ENCODE measurements around the gene KHSRP. TPM values are rescaled to one million over a fixed set of nuclear protein-coding genes. Genes with fewer than 3 reads are reported as not detected.

Gene KHSRP
- total and polyA plus RNA-seq, 9 donors, result 46.9 to 256 (median 213) TPM

DNA sequence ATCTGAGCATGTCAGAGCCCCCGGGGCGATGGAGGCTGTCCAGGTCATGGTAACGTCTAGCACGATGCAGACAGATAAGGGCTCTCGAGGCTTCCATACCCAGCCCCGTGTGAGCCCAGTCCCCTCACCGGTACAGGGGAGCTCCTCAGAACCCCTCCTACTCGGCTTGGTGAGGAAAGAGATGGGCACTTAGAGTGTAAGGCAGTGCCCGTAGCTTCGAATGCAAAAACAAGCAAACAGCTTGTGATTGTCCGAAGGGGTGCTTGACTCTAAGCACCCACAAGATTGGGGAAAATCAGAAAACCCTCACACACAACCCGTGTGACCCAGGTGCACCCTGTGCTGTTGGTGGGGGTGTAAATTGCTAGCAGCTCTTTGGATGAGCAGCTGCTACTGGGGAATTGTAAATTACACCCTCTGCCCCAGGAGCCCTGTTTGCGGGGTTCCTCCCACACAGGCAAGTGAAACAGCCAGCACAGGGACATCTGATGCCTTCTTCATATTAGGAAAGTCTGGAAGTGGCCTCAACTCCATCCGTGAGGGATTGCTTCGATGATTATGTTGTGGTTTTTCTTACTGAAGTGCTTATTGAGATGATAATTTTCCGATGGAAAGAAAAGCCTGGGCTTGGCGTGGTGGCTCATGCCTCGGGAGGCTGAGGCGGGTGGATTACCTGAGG lies 48.0 kb downstream of the KHSRP start:
- Histone ChIP-seq H3K4me3 (ENCODE audit: low read length) (no peak overlapping the region), H3K27me3 (ENCODE audit: control insufficient read depth, insufficient read depth, low read length) (no peaks in the 10 kb centered on the region), H3K9me3 (replicated peaks; ENCODE audit: control insufficient read depth, low read depth, low read length) (peaks cover 8% of the 10 kb centered on the region), H3K27ac (ENCODE audit: low read length) (peak overlapping the region; percentile 20), H3K36me3 (ENCODE audit: control insufficient read depth, insufficient read depth, low read length) (peaks cover 47% of the 10 kb centered on the region), H3K4me1 (ENCODE audit: control insufficient read depth, insufficient read depth, low read length) (peaks cover 36% of the 10 kb centered on the region)
- 40% methylated on average over 7 of the region's 19 CpGs for WGBS (ENCODE audit: insufficient coverage)
- DNase-seq, result peak; percentile 48

DNA sequence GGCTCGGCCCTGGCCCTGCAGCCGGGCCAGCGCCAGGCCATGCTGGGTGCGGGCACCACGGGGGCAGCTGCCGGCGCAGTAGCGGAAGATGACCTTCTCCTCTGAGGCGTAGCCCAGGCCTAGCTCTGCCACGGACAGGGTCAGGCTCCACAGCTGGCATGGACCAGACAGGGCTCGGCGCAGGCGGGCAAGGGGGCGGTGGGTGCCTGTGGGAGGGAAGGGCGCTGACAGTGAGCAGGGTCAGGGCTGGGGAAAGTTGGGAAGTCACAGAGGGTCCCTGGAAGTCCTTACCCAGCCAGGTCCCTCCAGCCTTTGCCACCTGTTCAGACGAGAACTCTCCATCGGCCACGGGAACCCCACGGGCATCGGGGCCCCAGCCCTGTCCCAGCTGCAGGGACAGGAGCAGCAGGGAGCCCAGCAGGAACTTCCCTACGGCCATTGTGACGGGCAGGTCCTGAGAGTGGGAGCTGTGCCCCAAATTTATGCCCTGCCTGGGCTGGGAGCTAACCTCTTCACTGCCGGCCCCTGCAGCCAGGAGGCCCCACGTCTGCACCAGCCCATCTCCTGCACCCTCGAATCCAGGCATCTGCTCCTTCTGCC lies 49.1 kb downstream of the KHSRP start, which contains the start of gene PSPN:
PSPN (minus strand) TSS at position 523 of the 600 bp plus-strand sequence; CDS start at position 439, 84 bp downstream.
- peaks cover 36% of the 10 kb centered on the region for H3K36me3 ChIP-seq (ENCODE audit: control insufficient read depth, insufficient read depth, low read length)
- H3K27ac ChIP-seq (ENCODE audit: low read length), result peak within 1 kb of the TSS; percentile 20
- WGBS (ENCODE audit: insufficient coverage), result 81% methylated on average over 25 of the region's 25 CpGs
- H3K4me1 ChIP-seq (ENCODE audit: control insufficient read depth, insufficient read depth, low read length), result peaks cover 36% of the 10 kb centered on the region
- no peak within 1 kb of the TSS for H3K4me3 ChIP-seq (ENCODE audit: low read length)
- peaks cover 8% of the 10 kb centered on the region for H3K9me3 ChIP-seq (replicated peaks; ENCODE audit: control insufficient read depth, low read depth, low read length)
- no peak for DNase-seq
- H3K27me3 ChIP-seq (ENCODE audit: control insufficient read depth, insufficient read depth, low read length), result no peaks in the 10 kb centered on the region

DNA sequence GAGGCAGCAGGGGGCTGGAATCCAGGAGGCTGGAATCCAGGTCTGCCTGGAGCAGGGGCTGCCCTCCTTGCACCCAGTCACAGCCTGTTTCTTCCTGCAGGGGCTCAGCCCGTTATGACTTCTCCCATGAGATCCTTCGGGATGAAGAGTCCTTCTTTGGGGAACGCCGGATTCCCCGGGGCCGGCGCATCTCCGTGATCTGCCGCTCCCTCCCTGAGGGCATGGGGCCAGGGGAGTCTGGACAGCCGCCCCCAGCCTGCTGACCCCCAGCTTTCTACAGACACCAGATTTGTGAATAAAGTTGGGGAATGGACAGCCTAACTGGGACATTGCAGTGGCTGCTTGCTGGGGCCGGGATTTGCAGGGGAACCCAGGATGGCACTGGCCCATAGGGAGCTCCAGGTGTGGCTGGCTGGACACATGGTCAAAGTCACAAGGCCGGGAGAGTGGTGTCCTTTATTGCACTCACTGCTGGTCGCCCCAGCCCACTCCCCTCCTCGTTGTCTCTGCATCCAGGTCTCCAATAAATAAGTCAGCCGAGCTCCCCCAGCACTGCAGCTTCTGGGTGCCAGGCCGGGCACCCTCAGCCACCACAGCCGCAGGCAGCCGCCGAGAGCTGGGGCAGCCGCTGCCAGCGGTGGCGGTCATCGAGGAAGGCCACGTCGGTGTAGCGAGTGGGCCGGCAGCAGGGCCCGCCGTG lies 49.8 kb downstream of the KHSRP start:
- WGBS (ENCODE audit: insufficient coverage), result 81% methylated on average over 24 of the region's 29 CpGs
- H3K9me3 ChIP-seq (replicated peaks; ENCODE audit: control insufficient read depth, low read depth, low read length), result peaks cover 2% of the 10 kb centered on the region
- H3K36me3 ChIP-seq (ENCODE audit: control insufficient read depth, insufficient read depth, low read length), result peaks cover 29% of the 10 kb centered on the region
- H3K27me3 ChIP-seq (ENCODE audit: control insufficient read depth, insufficient read depth, low read length), result no peaks in the 10 kb centered on the region
- peaks cover 36% of the 10 kb centered on the region for H3K4me1 ChIP-seq (ENCODE audit: control insufficient read depth, insufficient read depth, low read length)
- no peak for DNase-seq
- no peak overlapping the region for H3K27ac ChIP-seq (ENCODE audit: low read length)
- H3K4me3 ChIP-seq (ENCODE audit: low read length), result no peak overlapping the region

DNA sequence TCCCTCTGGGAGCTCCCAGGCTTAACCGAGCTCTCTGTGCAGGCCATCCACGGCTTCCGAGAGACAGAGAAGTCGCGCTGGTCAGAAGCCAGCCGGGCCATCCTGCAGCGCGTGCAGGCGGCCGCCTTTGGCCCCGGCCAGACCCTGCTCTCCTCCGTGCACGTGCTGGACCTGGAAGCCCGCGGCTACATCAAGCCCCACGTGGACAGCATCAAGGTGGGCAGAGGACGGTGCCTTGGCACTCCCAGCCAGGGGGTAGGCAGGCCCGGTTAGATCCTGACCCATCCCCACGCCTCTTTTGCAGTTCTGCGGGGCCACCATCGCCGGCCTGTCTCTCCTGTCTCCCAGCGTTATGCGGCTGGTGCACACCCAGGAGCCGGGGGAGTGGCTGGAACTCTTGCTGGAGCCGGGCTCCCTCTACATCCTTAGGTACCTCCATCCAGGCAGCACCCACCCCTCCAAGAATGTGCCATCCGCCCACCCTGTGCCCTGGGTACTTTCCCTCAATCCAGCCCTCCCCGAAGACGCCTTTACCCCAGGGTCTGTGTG lies 50.4 kb downstream of the KHSRP start:
- 49% methylated on average over 25 of the region's 29 CpGs for WGBS (ENCODE audit: insufficient coverage)
- Histone ChIP-seq H3K27ac (ENCODE audit: low read length) (peak overlapping the region; percentile 95), H3K4me1 (ENCODE audit: control insufficient read depth, insufficient read depth, low read length) (peaks cover 36% of the 10 kb centered on the region), H3K36me3 (ENCODE audit: control insufficient read depth, insufficient read depth, low read length) (peaks cover 26% of the 10 kb centered on the region), H3K4me3 (ENCODE audit: low read length) (peak overlapping the region; percentile 53), H3K9me3 (replicated peaks; ENCODE audit: control insufficient read depth, low read depth, low read length) (no peaks in the 10 kb centered on the region), H3K27me3 (ENCODE audit: control insufficient read depth, insufficient read depth, low read length) (no peaks in the 10 kb centered on the region)
- peak; percentile 53 for DNase-seq

DNA sequence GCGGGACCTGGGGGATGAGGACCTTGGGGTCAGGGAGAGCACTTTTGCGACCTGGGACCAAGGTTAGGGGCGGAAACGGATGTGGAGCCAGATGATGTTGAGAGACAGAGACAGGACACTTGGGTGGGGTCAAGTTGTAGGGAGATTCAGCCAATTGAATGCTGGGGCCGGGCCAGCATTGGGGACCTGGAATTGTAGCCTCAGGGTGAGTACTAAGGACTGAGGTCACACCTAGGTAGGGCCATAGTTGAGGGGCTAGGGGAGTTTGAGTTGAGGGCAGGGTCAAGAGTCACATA lies 50.9 kb downstream of the KHSRP start:
- Histone ChIP-seq H3K27me3 (ENCODE audit: control insufficient read depth, insufficient read depth, low read length) (no peaks in the 10 kb centered on the region), H3K9me3 (replicated peaks; ENCODE audit: control insufficient read depth, low read depth, low read length) (no peaks in the 10 kb centered on the region), H3K27ac (ENCODE audit: low read length) (peak overlapping the region; percentile 95), H3K4me1 (ENCODE audit: control insufficient read depth, insufficient read depth, low read length) (peaks cover 36% of the 10 kb centered on the region), H3K36me3 (ENCODE audit: control insufficient read depth, insufficient read depth, low read length) (peaks cover 27% of the 10 kb centered on the region), H3K4me3 (ENCODE audit: low read length) (peak overlapping the region; percentile 53)
- DNase-seq, result no peak
- WGBS (ENCODE audit: insufficient coverage), result 14% methylated on average over 5 of the region's 5 CpGs

DNA sequence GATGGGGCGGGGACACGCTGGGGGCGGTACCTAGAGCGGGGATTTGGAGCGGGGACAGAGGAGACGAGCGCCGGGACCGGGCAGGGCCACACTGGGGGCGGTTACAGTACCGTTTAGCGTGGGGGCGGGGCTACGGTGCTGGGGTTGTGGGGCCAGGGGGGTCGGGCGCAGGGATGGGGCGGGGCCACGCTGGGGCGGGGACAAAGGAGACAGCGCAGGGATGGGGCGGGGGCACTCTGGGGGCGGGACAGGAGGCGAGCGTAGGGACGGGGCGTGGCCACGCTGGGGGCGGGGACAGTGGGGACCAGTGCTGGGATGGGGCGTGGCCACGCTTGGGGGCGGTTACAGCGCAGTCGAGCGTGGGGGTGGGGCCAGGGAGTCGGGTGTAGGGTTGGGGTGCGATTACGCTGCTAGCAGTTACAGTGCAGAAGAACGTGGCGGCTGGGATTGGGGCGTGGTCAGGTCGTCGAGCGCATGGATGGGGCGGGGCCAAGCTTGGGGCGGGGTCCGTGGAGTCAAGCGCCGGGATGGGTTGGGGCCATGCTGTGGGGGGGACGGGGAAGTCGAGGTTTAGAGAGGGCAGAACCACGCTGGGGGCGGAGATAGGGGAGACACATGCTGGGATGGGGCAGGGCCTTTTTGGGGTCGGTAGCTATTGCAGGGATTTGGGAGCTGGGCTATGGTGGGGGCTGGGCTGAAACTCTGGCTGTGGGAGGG lies 51.4 kb downstream of the KHSRP start:
- H3K4me1 ChIP-seq (ENCODE audit: control insufficient read depth, insufficient read depth, low read length), result peaks cover 32% of the 10 kb centered on the region
- H3K27me3 ChIP-seq (ENCODE audit: control insufficient read depth, insufficient read depth, low read length), result no peaks in the 10 kb centered on the region
- H3K4me3 ChIP-seq (ENCODE audit: low read length), result peak overlapping the region; percentile 81
- under 1% methylated on average over 38 of the region's 53 CpGs for WGBS (ENCODE audit: insufficient coverage)
- DNase-seq, result peak; percentile 99
- H3K36me3 ChIP-seq (ENCODE audit: control insufficient read depth, insufficient read depth, low read length), result peaks cover 28% of the 10 kb centered on the region
- H3K27ac ChIP-seq (ENCODE audit: low read length), result peak overlapping the region; percentile 99
- H3K9me3 ChIP-seq (replicated peaks; ENCODE audit: control insufficient read depth, low read depth, low read length), result no peaks in the 10 kb centered on the region

DNA sequence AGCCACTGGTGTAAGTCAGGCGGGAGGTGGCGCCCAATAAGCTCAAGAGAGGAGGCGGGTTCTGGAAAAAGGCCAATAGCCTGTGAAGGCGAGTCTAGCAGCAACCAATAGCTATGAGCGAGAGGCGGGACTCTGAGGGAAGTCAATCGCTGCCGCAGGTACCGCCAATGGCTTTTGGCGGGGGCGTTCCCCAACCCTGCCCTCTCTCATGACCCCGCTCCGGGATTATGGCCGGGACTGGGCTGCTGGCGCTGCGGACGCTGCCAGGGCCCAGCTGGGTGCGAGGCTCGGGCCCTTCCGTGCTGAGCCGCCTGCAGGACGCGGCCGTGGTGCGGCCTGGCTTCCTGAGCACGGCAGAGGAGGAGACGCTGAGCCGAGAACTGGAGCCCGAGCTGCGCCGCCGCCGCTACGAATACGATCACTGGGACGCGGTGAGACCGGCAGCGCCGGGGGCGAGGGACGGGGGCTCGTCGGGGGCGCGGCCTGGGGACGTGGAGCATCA lies 52.0 kb downstream of the KHSRP start, which contains the start of gene ALKBH7:
ALKBH7 (plus strand) TSS at position 201 of the 502 bp plus-strand sequence; CDS start at position 228, 27 bp downstream.
- H3K27ac ChIP-seq (ENCODE audit: low read length), result peak within 1 kb of the TSS; percentile 99
- peak; percentile 100 for DNase-seq
- H3K9me3 ChIP-seq (replicated peaks; ENCODE audit: control insufficient read depth, low read depth, low read length), result no peaks in the 10 kb centered on the region
- peaks cover 34% of the 10 kb centered on the region for H3K36me3 ChIP-seq (ENCODE audit: control insufficient read depth, insufficient read depth, low read length)
- H3K4me1 ChIP-seq (ENCODE audit: control insufficient read depth, insufficient read depth, low read length), result peaks cover 26% of the 10 kb centered on the region
- H3K4me3 ChIP-seq (ENCODE audit: low read length), result peak within 1 kb of the TSS; percentile 81
- no peaks in the 10 kb centered on the region for H3K27me3 ChIP-seq (ENCODE audit: control insufficient read depth, insufficient read depth, low read length)
- WGBS (ENCODE audit: insufficient coverage), result under 1% methylated on average over 47 of the region's 47 CpGs

DNA sequence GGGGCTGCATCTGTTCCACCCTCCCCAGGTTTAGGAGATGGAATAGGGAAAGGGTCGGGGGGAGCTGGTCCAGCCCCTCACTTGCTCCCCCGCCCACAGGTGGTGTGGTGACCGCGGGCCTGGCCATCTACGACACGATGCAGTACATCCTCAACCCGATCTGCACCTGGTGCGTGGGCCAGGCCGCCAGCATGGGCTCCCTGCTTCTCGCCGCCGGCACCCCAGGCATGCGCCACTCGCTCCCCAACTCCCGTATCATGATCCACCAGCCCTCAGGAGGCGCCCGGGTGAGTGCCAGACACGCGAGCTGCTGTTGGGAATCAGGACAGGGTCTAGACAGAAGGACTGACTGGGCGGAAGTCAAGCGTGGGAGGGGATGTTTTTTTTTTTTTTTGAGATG lies 60.3 kb downstream of the KHSRP start:
- Histone ChIP-seq H3K36me3 (ENCODE audit: control insufficient read depth, insufficient read depth, low read length) (peaks cover 49% of the 10 kb centered on the region), H3K4me1 (ENCODE audit: control insufficient read depth, insufficient read depth, low read length) (peaks cover 7% of the 10 kb centered on the region), H3K4me3 (ENCODE audit: low read length) (no peak overlapping the region), H3K27me3 (ENCODE audit: control insufficient read depth, insufficient read depth, low read length) (no peaks in the 10 kb centered on the region), H3K27ac (ENCODE audit: low read length) (no peak overlapping the region), H3K9me3 (replicated peaks; ENCODE audit: control insufficient read depth, low read depth, low read length) (no peaks in the 10 kb centered on the region)
- DNase-seq, result no peak
- WGBS (ENCODE audit: insufficient coverage), result 96% methylated on average over 12 of the region's 21 CpGs

All from muscle of leg (tissue), 11 donors.